Body of pancreas (tissue), 4 donors: ENCODE results near the gene RAB6B. TPM values are rescaled to one million over a fixed set of nuclear protein-coding genes. Genes with fewer than 3 reads are reported as not detected.

Source experiments
- ATAC-seq: fragments of 150-250 bp; one replicate; pipeline ENCODE4 v1.9.1; 2016
- DNase-seq, 4 donors: peaks; one replicate each; pipeline ENCODE4 v3.0.0-alpha.2; 2019
- H3K27ac ChIP-seq, 4 donors: fragments of 200-600 bp; sonication (generic); 1 replicate in 3 of 4; 2 replicates in 1 of 4; pipeline versions ENCODE4 v1.5.1 to v1.6.1; 2016 to 2019; ENCODE audit warnings: mild to moderate bottlenecking in 1 of 4, mixed read lengths in 1 of 4, moderate library complexity in 1 of 4
- H3K27me3 ChIP-seq, 2 donors: fragments of 200-600 bp; sonication (generic); one replicate each; pipeline ENCODE4 v1.6.0; 2016; ENCODE audit warnings: mild to moderate bottlenecking in 1 of 2
- H3K36me3 ChIP-seq, 2 donors: fragments of 200-600 bp; sonication (generic); replicated peaks in 1 of 2; 2 replicates each; pipeline ENCODE4 v1.5.1; 2016; ENCODE audit warnings: low read depth in 2 of 2; ENCODE audit not compliant: insufficient read depth in 1 of 2
- H3K4me1 ChIP-seq: fragments of 200-600 bp; sonication (generic); one replicate; pipeline ENCODE4 v1.6.0; 2016
- H3K4me3 ChIP-seq, 2 donors: fragments of 200-600 bp; sonication (generic); 1 replicate in 1 of 2; 2 replicates in 1 of 2; pipeline ENCODE4 v1.5.1; 2016 to 2019
- H3K9me3 ChIP-seq, 3 donors: fragments of 200-600 bp; sonication (generic); 1 replicate in 2 of 3; 2 replicates in 1 of 3; pipeline ENCODE4 v1.5.1; 2016
- POLR2A ChIP-seq, 3 donors: fragments of 450-650 bp; IDR thresholded peaks; one replicate each; pipeline ENCODE4 v1.6.1; 2016; ENCODE audit warnings: antibody characterized with exemption in 3 of 3, mild to moderate bottlenecking in 2 of 3
- WGBS, 2 donors: methylation state at CpG; one replicate each; pipeline ENCODE4 v1.1.5; 2017; 5-methylcytosine and 5-hydroxymethylcytosine counted together
- intact Hi-C: fragments of 100-400 bp; cut with DNase I; formaldehyde crosslinking; loops from one replicate; pipeline ENCODE4 v1.15.1; 2023
- total RNA-seq, 2 donors: library from RNA; depleted of rRNA; stranded (reverse); fragments of >200 nt; gene quantifications; one replicate each; pipeline ENCODE4 v1.1.0, GENCODE V29; 2016
- TF ChIP-seq, protein P1 (sequence below), 7 experiments: fragments of 450-650 bp in 4 of 7; fragments of 200-600 bp in 3 of 7; sonication (generic) in 3 of 7; IDR thresholded peaks; one replicate each; pipeline ENCODE4 v1.5.1; 2016 to 2019; ENCODE audit warnings: antibody characterized with exemption in 7 of 7

RAB6B gene
- total RNA-seq, 2 donors from 2014 or later, result 2.6 to 3.0 TPM

DNA sequence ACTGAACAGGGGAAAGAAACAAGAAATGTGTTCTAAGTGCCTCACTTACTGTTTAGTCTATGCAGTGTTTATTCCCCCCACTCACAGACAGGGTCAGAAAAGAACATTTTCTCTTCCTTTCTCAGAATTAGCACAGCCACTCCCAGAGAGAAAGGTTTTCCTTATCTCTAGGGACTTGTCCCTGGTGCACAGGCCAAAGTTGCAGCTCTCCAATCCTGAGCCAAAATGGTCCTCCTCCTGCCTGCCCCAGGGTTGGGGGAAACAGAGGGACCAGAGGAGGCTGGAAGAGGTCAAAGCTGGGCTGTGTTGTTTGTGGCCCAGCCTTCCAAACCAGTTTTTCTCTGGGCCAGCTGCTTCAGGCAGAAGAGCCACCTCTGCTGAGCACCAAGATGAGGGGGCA, 12.0 kb downstream of the RAB6B start:
- Histone ChIP-seq H3K27me3 (no peaks in the 10 kb centered on the region), H3K27ac (no peak overlapping the region), H3K9me3 (no peaks in the 10 kb centered on the region), H3K4me1 (no peaks in the 10 kb centered on the region), H3K4me3 (no peak overlapping the region), H3K36me3 (no peaks in the 10 kb centered on the region)
- ATAC-seq (no peak), DNase-seq (no peak)
- intact Hi-C loops, result no loop called here
- TF ChIP-seq, protein P1, sequence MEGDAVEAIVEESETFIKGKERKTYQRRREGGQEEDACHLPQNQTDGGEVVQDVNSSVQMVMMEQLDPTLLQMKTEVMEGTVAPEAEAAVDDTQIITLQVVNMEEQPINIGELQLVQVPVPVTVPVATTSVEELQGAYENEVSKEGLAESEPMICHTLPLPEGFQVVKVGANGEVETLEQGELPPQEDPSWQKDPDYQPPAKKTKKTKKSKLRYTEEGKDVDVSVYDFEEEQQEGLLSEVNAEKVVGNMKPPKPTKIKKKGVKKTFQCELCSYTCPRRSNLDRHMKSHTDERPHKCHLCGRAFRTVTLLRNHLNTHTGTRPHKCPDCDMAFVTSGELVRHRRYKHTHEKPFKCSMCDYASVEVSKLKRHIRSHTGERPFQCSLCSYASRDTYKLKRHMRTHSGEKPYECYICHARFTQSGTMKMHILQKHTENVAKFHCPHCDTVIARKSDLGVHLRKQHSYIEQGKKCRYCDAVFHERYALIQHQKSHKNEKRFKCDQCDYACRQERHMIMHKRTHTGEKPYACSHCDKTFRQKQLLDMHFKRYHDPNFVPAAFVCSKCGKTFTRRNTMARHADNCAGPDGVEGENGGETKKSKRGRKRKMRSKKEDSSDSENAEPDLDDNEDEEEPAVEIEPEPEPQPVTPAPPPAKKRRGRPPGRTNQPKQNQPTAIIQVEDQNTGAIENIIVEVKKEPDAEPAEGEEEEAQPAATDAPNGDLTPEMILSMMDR (IDR thresholded peaks at IDR 0.05), result no peak
- TF ChIP-seq POLR2A (IDR thresholded peaks at IDR 0.05), result no peak

DNA sequence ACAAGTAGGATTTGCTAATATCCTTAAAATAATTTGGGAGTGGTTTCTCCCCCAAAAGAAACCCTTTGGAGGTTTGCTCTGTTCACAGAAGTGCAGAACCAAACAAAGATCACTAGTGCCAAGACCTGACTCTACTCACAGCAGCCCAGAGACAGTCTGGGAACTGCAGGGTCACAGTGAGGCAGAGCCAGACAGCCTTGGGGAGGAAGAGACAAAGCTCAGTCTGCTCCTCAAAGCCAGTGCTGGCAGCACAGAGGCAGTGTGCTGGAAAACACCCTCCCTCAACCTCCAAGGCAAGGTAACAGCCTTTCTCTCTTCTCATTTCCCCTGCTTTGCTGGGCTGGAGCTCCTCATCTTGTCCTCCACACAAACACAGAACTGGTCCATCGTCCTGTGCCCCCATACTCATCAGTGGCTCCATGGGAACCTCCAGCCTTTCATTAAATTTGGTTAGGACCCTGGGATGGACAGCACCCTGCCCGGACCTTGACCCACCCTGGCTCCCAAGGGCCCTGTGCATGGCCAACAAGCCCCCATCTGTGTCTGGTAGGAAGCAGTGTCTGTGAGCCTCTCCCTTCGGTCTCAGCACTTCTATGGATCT, 12.6 kb downstream of the RAB6B start:
- intact Hi-C loops, result no loop called here
- H3K27ac ChIP-seq, result no peak overlapping the region
- no peak for DNase-seq
- H3K4me3 ChIP-seq, result no peak overlapping the region
- ATAC-seq, result no peak
- H3K27me3 ChIP-seq, result no peaks in the 10 kb centered on the region
- no peaks in the 10 kb centered on the region for H3K4me1 ChIP-seq
- H3K36me3 ChIP-seq, result no peaks in the 10 kb centered on the region
- no peak for TF ChIP-seq POLR2A (IDR thresholded peaks at IDR 0.05)
- TF ChIP-seq, protein P1 (IDR thresholded peaks at IDR 0.05), result no peak
- peaks cover 0 to 3% (median 0%) of the 10 kb centered on the region in 3 donors for H3K9me3 ChIP-seq
- WGBS, 2 donors, result 74 to 82% methylated on average over 3 of the region's 3 CpGs

DNA sequence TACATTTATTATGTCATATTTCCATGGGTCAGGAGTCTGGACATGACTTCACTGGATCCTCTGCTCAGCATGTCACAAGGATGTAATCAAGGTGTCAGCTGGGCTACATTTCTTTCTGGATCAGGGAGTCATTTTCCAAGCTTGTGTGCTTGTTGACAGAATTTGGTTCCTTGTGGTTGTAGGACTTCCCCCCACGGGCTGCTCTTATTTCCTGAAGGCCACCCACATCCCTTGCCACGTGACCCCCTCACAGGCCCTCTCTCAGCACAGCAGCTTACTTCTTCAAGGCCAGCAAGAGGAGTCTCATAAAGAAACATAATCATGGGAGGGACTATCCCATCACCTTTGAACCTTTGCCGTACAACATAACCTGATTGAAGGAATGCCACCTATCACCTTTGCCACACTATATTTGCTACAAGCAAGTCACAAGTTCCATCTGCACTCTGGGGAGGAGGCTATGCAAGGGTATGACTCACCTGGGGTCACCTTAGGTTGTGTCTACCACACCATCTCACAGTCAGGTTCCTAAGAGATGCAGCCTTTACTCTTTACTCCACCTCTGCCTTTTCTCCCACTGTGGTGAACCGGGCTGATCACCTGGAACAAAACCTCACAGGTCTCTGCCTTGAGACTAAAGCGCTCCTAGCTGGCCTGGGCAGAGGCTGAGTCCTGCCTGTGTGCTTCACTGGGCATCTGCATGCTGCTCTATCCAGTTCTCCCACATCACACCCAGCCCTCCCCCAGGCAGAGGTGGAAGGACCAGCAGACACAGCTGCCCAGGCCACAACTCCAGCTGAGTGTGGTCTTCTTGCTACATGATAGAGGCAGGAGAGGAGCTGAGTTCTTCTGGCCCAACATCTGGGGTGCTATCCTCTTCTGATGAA, 13.5 kb downstream of the RAB6B start:
- Histone ChIP-seq H3K27ac (no peak overlapping the region), H3K4me1 (no peaks in the 10 kb centered on the region), H3K4me3 (no peak overlapping the region), H3K27me3 (no peaks in the 10 kb centered on the region), H3K9me3 (peaks cover 0 to 5% (median 0%) of the 10 kb centered on the region in 3 donors), H3K36me3 (no peaks in the 10 kb centered on the region)
- DNase-seq (no peak), ATAC-seq (no peak)
- TF ChIP-seq POLR2A (IDR thresholded peaks at IDR 0.05), result no peak
- TF ChIP-seq, protein P1 (IDR thresholded peaks at IDR 0.05), result no peak
- 87 to 95% methylated on average over 5 of the region's 5 CpGs for WGBS, 2 donors
- intact Hi-C loops, result no loop called here

DNA sequence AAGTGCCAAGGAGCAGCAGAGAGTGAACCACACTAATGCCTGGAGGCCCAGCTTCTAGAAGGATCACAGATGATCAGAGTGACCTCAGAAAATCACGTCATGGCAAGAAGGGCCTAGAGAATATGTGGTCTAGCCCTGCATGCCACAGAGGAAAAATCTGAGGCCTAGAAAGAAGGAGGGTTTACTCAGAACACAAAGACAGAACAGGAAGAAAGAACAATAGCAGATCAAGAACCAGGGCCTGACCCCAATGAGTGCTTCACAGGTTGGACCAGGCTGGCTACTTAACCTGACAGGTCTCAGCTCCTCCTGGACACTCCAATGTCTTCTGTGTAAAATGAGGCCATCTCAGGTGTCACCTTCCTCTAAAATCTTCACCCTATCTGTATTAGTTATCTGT, 14.2 kb downstream of the RAB6B start:
- H3K4me1 ChIP-seq, result no peaks in the 10 kb centered on the region
- H3K27me3 ChIP-seq, result no peaks in the 10 kb centered on the region
- peaks cover 0 to 5% (median 0%) of the 10 kb centered on the region in 3 donors for H3K9me3 ChIP-seq
- 62 to 67% methylated on average over 1 of the region's 1 CpG for WGBS, 2 donors
- no peaks in the 10 kb centered on the region for H3K36me3 ChIP-seq
- no peak overlapping the region for H3K27ac ChIP-seq
- TF ChIP-seq, protein P1 (IDR thresholded peaks at IDR 0.05), result no peak
- TF ChIP-seq POLR2A (IDR thresholded peaks at IDR 0.05), result no peak
- DNase-seq (no peak), ATAC-seq (no peak)
- H3K4me3 ChIP-seq, result no peak overlapping the region
- intact Hi-C loops, result no loop called here
